Anterior cingulate cortex (tissue), 58 donors: Measurements from ENCODE around the gene FITM2.
"Not testable (repeated sequence)": the region's sequence is repeated elsewhere in the genome, so short reads cannot be mapped to it uniquely, and the experiment has no call there.

ENCODE experiments used
- DNase-seq, 58 donors: peaks; one replicate each; lab custom pipeline; 2025; lab: John Stamatoyannopoulos, UW

FITM2 gene

DNA sequence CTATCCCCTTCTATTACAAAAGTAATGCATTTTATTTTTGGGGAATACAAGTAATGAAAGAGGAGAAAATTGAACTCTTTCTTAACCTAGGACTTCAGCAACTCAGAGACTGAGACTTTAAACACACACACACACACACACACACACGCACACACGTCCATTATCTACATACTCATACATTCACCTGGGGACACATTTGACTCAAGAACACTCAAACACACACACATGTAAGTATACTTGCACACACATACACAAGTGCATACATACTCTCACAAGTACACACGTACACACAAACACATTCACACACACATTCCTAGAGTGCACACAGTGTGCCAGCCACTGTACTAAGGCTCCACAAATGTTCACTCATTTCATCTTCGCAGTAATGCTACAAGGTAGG lies 23.7 kb upstream of the FITM2 start:
- DNase-seq = no peak

GRCh38 chr20:44334306-44334705 lies 23.3 kb upstream of the FITM2 start:
- DNase-seq = no peak

- DNase-seq = no peak
These were observed 20.2 kb upstream of the FITM2 start for GRCh38 chr20:44331201-44331600.

- DNase-seq = no peak
These were observed 17.4 kb upstream of the FITM2 start for GRCh38 chr20:44328428-44328827.

DNA sequence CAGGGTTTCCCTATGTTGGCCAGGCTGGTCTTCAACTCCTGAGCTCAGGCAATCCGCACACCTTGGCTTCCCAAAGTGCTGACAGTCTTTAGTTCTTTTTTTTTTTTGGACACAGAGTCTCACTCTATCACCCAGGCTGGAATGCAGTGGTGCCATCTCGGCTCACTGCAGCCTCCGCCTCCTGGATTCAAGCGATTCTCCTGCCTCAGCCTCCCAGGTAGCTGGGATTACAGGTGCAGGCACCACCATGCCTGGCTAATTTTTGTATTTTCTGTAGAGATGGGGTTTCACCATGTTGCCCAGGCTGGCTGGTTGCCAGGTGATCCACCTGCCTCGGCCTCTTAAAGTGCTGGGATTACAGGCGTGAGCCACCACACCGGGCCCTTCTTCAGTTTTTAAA lies 16.7 kb upstream of the FITM2 start:
- DNase-seq = not testable (repeated sequence)

DNA sequence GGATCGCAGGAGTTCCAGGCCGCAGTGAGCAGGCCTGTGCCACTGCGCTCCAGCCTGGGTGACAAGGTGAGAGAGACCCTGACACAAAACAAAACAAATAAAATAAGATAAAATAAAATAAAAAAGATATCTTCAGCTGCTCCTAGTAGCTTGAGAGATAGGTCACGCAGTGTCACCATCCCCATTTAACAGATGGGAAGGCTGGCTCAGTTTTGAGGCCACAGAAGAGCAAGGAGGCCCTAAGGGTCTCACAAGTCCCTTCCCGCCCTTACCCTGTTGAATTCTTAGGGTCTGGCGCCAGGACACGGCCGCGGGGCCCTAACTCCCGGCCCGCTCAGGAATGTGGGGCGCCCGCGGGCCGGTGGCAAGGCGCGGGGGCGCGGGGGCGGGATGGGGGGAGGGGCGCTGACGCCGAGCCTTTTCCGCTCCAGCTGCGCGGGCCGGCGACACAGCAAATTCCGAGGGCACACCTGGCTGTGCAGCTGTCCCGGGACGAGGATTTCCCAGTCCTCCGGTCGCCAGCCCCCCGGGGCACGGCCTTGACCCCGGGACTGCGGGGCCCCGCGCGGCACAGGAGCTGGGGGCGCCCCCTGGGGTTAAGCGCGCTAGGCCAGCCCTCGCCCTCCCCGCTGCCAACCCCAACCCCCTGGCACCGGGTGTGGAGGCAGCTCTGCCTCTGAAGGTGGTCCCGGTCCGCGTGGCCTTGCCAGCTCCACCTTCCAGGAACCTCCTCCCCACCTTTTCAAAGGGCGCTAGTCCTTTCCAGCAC lies 15.6 kb upstream of the FITM2 start:
- DNase-seq = no peak

GRCh38 chr20:44324343-44324742 lies 13.3 kb upstream of the FITM2 start:
- no peak for DNase-seq

DNA sequence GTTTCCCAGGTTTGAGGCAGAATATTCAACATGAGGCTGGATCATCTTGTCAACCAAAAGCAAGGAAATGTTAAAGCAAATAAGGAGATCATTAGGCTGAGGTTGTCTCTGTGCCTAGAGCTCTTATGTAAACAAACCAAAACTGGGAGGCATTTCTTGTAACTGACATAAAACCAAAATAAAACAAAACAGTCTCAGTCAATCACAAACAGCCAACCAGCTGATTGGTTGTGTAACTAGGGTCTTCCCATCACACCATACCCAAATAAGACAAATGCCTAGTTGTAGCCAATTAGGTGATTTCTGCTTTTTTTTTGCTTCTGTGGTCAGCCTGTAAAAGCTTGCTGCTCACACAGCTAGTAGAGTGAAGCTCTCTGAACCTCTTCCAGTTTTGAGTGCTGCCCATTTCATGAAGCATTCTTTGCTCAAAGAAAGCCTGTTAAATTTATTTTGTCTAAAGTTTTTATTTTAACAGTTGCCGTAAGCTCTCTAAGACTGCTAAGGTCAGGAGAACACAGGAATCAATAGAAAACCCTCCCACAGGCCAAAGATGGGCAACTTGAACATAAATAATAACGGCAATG lies 8.9 kb upstream of the FITM2 start:
- no peak for DNase-seq

- DNase-seq = no peak
These were observed 3.9 kb upstream of the FITM2 start for GRCh38 chr20:44314870-44315269.

DNA sequence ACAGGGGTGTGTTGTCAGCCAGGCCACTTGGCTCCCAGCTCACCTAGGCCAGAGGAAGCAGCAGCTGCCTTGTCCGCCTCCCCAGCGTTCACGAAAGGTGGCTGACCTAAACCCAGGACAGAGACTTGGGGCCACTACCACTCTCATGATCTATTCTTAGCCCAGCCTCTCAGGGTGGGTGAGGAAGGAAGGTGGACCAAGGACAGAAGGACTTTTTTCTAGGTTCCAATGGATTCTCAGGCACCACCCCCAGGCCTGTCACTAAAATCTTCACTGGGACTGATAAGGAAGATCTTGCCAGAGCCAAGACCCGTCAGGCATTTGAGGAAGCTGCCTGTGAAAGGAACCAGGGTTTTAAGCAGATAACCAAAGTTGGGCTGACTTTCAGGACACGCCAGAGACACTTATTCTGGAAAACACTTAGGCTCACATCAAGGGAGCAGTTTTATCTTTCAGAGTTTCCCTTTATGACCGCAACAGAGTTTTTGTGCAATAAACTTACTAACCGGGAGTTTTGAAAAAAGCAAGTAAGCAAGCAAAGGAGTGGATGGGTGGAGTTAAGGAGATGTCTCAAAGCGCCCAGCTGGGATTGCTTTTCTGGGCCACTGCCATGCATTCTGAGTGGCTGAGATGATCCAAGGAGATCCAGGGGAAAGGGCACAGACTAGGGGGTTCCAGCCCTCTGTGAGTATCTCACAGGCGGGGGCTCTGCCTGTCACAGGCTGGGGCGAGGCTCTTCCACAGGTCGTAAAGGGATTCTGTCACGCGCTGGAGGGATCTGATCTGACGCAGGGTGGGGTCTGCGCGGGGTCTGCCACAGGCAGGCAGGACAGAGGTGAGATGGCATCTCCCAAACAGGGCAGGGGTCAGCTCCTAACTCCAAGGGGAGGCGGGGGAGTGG lies 989 bp downstream of the FITM2 start:
- DNase-seq = peak in 11 of 58 donors; percentile 3 to 67 (median 19)

- DNase-seq = no peak
These were observed 4.1 kb downstream of the FITM2 start for GRCh38 chr20:44306927-44307326.

DNA sequence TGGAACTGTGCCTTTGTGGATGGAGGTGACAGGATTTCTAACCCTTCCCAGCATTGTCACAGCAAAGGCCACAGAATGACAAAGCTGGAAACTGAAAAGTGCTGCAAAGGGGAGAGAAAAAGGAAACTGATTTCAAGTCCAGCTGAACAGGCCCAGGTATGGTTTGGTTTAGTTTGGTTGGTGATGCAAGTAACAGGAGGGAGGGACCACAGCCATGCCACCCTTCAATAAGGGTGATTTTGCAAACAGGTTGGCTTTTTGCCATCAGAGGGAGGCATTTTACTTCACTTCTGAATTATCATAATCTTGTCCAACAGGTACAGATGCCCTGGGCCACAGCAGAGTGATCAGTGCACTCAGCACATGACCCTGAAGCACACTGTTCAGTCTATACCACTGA lies 6.6 kb downstream of the FITM2 start:
- no peak for DNase-seq

DNA sequence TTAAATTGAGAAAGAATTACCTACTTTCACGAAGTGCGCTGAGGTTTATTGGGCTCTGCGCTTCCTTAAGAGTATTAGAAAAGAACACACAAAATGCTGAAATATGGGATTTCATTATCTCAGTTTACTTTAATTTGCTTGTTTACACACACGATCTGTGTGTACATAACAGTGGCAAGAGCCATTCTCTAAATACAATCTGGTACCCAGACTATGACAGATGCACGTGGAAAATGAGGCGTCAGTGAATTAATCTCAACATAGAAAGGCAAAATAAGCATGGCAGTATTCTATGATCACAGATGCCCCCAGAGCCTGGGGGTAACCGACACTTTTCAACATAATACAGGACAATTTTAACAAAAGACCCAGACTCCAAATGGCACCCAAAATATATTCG lies 8.3 kb downstream of the FITM2 start:
- no peak for DNase-seq

DNA sequence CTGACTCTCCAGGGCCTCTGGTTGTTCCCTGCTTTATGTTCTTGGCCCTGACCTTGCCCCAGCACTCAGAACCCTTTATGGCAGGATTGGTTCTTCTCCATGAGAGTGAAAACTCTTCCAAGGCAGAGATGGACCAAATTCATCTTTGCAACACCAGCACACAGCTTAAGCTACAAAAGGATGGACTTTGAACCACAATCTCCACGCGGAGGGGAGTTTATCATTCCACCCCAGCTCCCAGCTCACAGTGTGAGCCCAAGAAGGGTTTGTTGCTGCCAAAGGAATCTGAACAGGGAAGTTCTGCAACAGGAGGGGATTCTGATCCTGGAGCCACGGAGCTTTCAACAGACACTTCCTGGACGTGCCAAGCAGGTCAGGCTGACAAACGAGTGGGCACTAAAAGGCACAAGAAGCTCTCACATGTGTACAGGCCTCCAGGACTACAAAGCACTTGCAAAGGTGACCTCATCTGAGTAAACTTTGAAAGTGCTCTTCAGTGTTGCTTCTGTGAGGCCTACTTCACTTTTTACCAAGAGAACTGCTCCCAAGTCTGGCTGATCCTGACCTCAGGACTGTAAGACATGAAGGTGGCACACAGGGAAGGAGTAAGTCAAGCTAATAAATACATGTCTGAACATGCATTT lies 8.9 kb downstream of the FITM2 start:
- no peak for DNase-seq

- DNase-seq = no peak
These were observed 9.7 kb downstream of the FITM2 start for GRCh38 chr20:44301285-44301684.

- not testable (repeated sequence) for DNase-seq
These were observed 11.9 kb downstream of the FITM2 start for GRCh38 chr20:44299011-44299535.

DNA sequence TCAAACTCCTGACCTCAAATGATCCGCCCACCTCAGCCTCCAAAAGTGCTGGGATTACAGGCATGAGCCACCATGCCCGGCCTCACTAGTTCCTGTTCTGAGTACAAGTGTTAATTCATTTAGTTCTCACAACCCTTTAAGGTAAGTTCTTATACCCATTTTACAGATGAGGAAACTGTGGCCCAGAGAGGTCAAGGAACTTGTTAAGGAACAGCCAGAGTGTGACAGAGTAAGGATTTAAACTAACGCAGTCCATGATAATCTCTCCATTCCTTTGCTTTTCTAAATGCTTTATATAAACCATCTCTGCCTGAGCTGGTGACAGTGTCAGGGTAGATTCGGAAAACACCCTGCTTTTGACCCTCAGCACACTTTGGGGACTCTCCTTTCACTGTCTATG lies 13.3 kb downstream of the FITM2 start:
- no peak for DNase-seq

- no peak for DNase-seq
These were observed 15.0 kb downstream of the FITM2 start for GRCh38 chr20:44296011-44296410.

GRCh38 chr20:44291754-44292153 lies 19.2 kb downstream of the FITM2 start:
- DNase-seq = no peak

GRCh38 chr20:44288252-44288651 lies 22.8 kb downstream of the FITM2 start:
- DNase-seq = no peak
